GM12878 (cell line): ENCODE results near the gene ENDOV. TPM values are rescaled to one million over a fixed set of nuclear protein-coding genes. Genes with fewer than 3 reads are reported as not detected.

Experiments used
- ATAC-seq: fragments of 200-7000 bp; cut with Tn5 transposase; 3 replicates; pipeline ENCODE4 v1.9.1; 2020; ENCODE audit warnings: mild to moderate bottlenecking, moderate library complexity
- BruUV-seq: library from RNA; stranded (reverse); fragments of 400-500 nt; replicated peaks from 2 replicates; lab custom pipeline; 2021; lab: Mats Ljungman, UMichigan
- CTCF ChIA-PET: fragments of 300-600 bp; sonication (Branson Sonifier 250); formaldehyde crosslinking; extraction: SDS; loops from one replicate; lab custom pipeline; 2021; ENCODE audit warnings: inconsistent platforms; lab: Yijun Ruan, JAX
- POLR2A ChIA-PET: fragments of 350-600 bp; formaldehyde crosslinking; extraction: SDS; loops from one replicate; lab custom pipeline; 2021; ENCODE audit warnings: inconsistent platforms; lab: Charles Lee
- RAD21 ChIA-PET: fragments of 300-600 bp; sonication (Branson Sonifier 250); formaldehyde crosslinking; loops from one replicate; lab custom pipeline; 2023; ENCODE audit warnings: antibody characterized with exemption; ENCODE audit not compliant: unreplicated experiment; lab: Charles Lee
- SMC1A ChIA-PET: fragments of 300-600 bp; sonication (Branson Sonifier 250); formaldehyde crosslinking; loops from one replicate; lab custom pipeline; 2023; ENCODE audit not compliant: unreplicated experiment, uncharacterized antibody; lab: Charles Lee
- DNase-seq: peaks from one replicate; pipeline ENCODE4 v3.0.0-alpha.2; 2011; ENCODE audit warnings: low read depth, low spot score
- FAIRE-seq: peaks from 3 replicates; lab custom pipeline; 2011; peaks lifted over from hg19 to GRCh38; lab: Jason Lieb, UNC
- H2AFZ ChIP-seq: 2 replicates; pipeline ENCODE4 v1.6.0; 2011; ENCODE audit warnings: low read depth, low read length, control low read depth; ENCODE audit not compliant: control insufficient read depth
- H3K27ac ChIP-seq: 2 replicates; pipeline ENCODE4 v1.5.1; 2011; ENCODE audit warnings: control low read depth; ENCODE audit not compliant: control insufficient read depth, insufficient read depth
- H3K27me3 ChIP-seq, 2 experiments: replicated peaks in 1 of 2; 2 replicates each; pipeline versions ENCODE4 v1.6.0 to v1.6.1; 2011; ENCODE audit warnings: low read length in 1 of 2; ENCODE audit not compliant: control insufficient read depth in 2 of 2, insufficient read depth in 2 of 2
- H3K36me3 ChIP-seq, 2 experiments: 2 replicates each; pipeline ENCODE4 v1.5.1; 2011; ENCODE audit warnings: low read length in 1 of 2; ENCODE audit not compliant: control insufficient read depth in 2 of 2, insufficient read depth in 2 of 2
- H3K4me1 ChIP-seq: 2 replicates; pipeline ENCODE4 v1.6.1; 2011; ENCODE audit warnings: mild to moderate bottlenecking, low read length, moderate library complexity, mixed read lengths; ENCODE audit not compliant: control insufficient read depth, insufficient read depth
- H3K4me2 ChIP-seq: 2 replicates; pipeline ENCODE4 v1.6.0; 2011; ENCODE audit warnings: control low read depth; ENCODE audit not compliant: control insufficient read depth, insufficient read depth
- H3K4me3 ChIP-seq: fragments of 200-600 bp; sonication (generic); 2 replicates; pipeline ENCODE4 v1.5.1; 2016
- H3K79me2 ChIP-seq: 2 replicates; pipeline ENCODE4 v1.6.0; 2011; ENCODE audit warnings: low read length; ENCODE audit not compliant: control insufficient read depth, insufficient read depth
- H3K9ac ChIP-seq: 2 replicates; pipeline ENCODE4 v1.8.0; 2011; ENCODE audit warnings: low read length, control low read depth, mixed read lengths; ENCODE audit not compliant: control insufficient read depth, insufficient read depth
- H3K9me3 ChIP-seq: replicated peaks from 3 replicates; pipeline ENCODE4 v1.5.1; 2011; ENCODE audit warnings: mild to moderate bottlenecking, low read length; ENCODE audit not compliant: control insufficient read depth, insufficient read depth
- H4K20me1 ChIP-seq: 2 replicates; pipeline ENCODE4 v1.6.0; 2011; ENCODE audit not compliant: control insufficient read depth, insufficient read depth
- BRCA1 ChIP-seq: IDR thresholded peaks from 2 replicates; pipeline ENCODE4 v1.6.1; 2011; ENCODE audit warnings: low read depth, low read length, improper control_type of control experiment
- CEBPZ ChIP-seq: fragments of 150-350 bp; IDR thresholded peaks from 2 replicates; pipeline ENCODE4 v1.6.1; 2016; ENCODE audit warnings: low read depth, low read length
- CHD1 ChIP-seq: IDR thresholded peaks from 2 replicates; pipeline ENCODE4 v1.6.1; 2012; ENCODE audit warnings: low read depth, low read length, improper control_type of control experiment
- EGR1 ChIP-seq, 2 experiments: IDR thresholded peaks; 1 replicate in 1 of 2; 2 replicates in 1 of 2; pipeline ENCODE4 v1.6.1; 2011 to 2012; ENCODE audit warnings: low read depth in 2 of 2, low read length in 2 of 2, borderline replicate concordance in 1 of 2, mild to moderate bottlenecking in 1 of 2, moderate library complexity in 1 of 2
- GABPA ChIP-seq: IDR thresholded peaks from 2 replicates; pipeline ENCODE4 v1.6.1; 2014; ENCODE audit warnings: antibody characterized with exemption, low read depth, mild to moderate bottlenecking, inconsistent platforms
- MYC ChIP-seq: IDR thresholded peaks from 2 replicates; pipeline ENCODE4 v1.6.1; 2011; ENCODE audit warnings: mild to moderate bottlenecking, low read length, moderate library complexity, inconsistent platforms; ENCODE audit not compliant: insufficient read depth, insufficient replicate concordance, insufficient read length, severe bottlenecking
- POLR2AphosphoS2 ChIP-seq: IDR thresholded peaks from 2 replicates; pipeline ENCODE4 v1.6.1; 2011; ENCODE audit warnings: low read depth, mild to moderate bottlenecking, low read length, improper control_type of control experiment, moderate library complexity
- POU2F2 ChIP-seq: IDR thresholded peaks from 3 replicates; pipeline ENCODE4 v1.6.1; 2011; ENCODE audit warnings: low read depth, mild to moderate bottlenecking, low read length, borderline replicate concordance
- RFX5 ChIP-seq: IDR thresholded peaks from 2 replicates; pipeline ENCODE4 v1.6.1; 2011; ENCODE audit warnings: low read depth, low read length, improper control_type of control experiment
- RUNX3 ChIP-seq: IDR thresholded peaks from 2 replicates; pipeline ENCODE4 v1.6.1; 2012; ENCODE audit warnings: low read length, inconsistent platforms
- SMAD1 ChIP-seq: fragments of 450-650 bp; IDR thresholded peaks from 2 replicates; pipeline ENCODE4 v1.6.1; 2018; ENCODE audit warnings: mild to moderate bottlenecking, low read depth; ENCODE audit not compliant: partially characterized antibody
- TCF3 ChIP-seq: IDR thresholded peaks from 2 replicates; pipeline ENCODE4 v1.6.1; 2012; ENCODE audit warnings: low read depth, mild to moderate bottlenecking, low read length, borderline replicate concordance; ENCODE audit not compliant: insufficient read depth
- YBX1 ChIP-seq: fragments of 450-650 bp; IDR thresholded peaks from 2 replicates; pipeline ENCODE4 v1.6.1; 2016; ENCODE audit warnings: antibody characterized with exemption
- ZBTB33 ChIP-seq: fragments of 450-650 bp; IDR thresholded peaks from 2 replicates; pipeline ENCODE4 v1.6.1; 2017; ENCODE audit warnings: mild to moderate bottlenecking
- WGBS: methylation state at CpG from one replicate; pipeline ENCODE4 v1.1.6; 2016; ENCODE audit warnings: low lambda C conversion rate; ENCODE audit not compliant: insufficient replicate concordance, insufficient coverage; ENCODE audit errors: missing lambda C conversion rate; 5-methylcytosine and 5-hydroxymethylcytosine counted together
- in situ Hi-C: fragments of 300-500 bp; cut with MboI; formaldehyde crosslinking; loops from 9 replicates; pipeline ENCODE4 v1.14.3; 2018; ENCODE audit warnings: mixed read lengths
- intact Hi-C: fragments of 100-400 bp; cut with micrococcal nuclease; formaldehyde crosslinking; loops from one replicate; pipeline ENCODE4 v1.14.2; 2022; ENCODE audit not compliant: unreplicated experiment
- polyA plus RNA-seq, 11 experiments: library from polyadenylated mRNA; depleted of rRNA in 4 of 11; unstranded in 6 of 11; stranded (reverse) in 5 of 11; fragments of >200 nt; fragmentation: Nextera tagmentation in 4 of 11; fragmentation: Illumina TruSeq in 1 of 11; extraction: Ambion mirVana in 4 of 11; extraction: Trizol in 1 of 11; gene quantifications; 1 replicate in 1 of 11; 2 replicates in 10 of 11; pipeline versions ENCODE4 v1.2.1 to v1.2.3, GENCODE V29; 2011 to 2016; ENCODE audit warnings: inconsistent platforms in 2 of 11, missing spikeins in 2 of 11, low read depth in 1 of 11
- total RNA-seq, 4 experiments: library from RNA; depleted of rRNA in 3 of 4; stranded (reverse); fragments of >200 nt in 3 of 4; fragmentation: Illumina TruSeq in 1 of 4; extraction: Trizol in 1 of 4; gene quantifications; 2 replicates each; pipeline versions ENCODE4 v1.2.1 to v1.2.3, GENCODE V29; 2013 to 2021

The ENDOV gene
- total and polyA plus RNA-seq, 10 of the 15 experiments (the other 5 are each of a cell fraction or from before 2014, with no cell fraction given), result 0.63 to 11.9 (median 8.1) TPM

GRCh38 chr17:80374732-80375585, 40.0 kb upstream of the ENDOV start:
- WGBS, result 92% methylated on average over 14 of the region's 14 CpGs
- H4K20me1 ChIP-seq, result no peaks in the 10 kb centered on the region
- CTCF ChIA-PET, result no interaction called here

More at GRCh38 chr17:80374732-80375585, 40.0 kb upstream of the ENDOV start:
- ChIA-PET RAD21 (no interaction called here), SMC1A (no interaction called here), POLR2A (no interaction called here)
- Histone ChIP-seq H3K9ac (no peak overlapping the region), H3K9me3 (no peaks in the 10 kb centered on the region), H3K4me1 (no peaks in the 10 kb centered on the region), H3K27me3 (no peaks in the 10 kb centered on the region), H3K27ac (no peak overlapping the region), H3K79me2 (no peaks in the 10 kb centered on the region), H2AFZ (no peak overlapping the region), H3K36me3 (peaks cover 33 to 49% of the 10 kb centered on the region in 2 experiments), H3K4me3 (no peak overlapping the region), H3K4me2 (no peak overlapping the region)
- BruUV-seq, result no TSS peak
- in situ Hi-C loops (no loop called here), intact Hi-C loops (no loop called here)
- ATAC-seq (no peak), DNase-seq (no peak), FAIRE-seq (no peak)
- TF ChIP-seq CEBPZ, result no peak
- TF ChIP-seq SMAD1, result no peak
- TF ChIP-seq RFX5, result no peak
- no peak for TF ChIP-seq ZBTB33
- TF ChIP-seq MYC, result no peak
- TF ChIP-seq BRCA1, result no peak
- TF ChIP-seq RUNX3, result no peak
- no peak for TF ChIP-seq TCF3
- TF ChIP-seq YBX1, result no peak
- no peak for TF ChIP-seq CHD1
- TF ChIP-seq POU2F2, result no peak
- TF ChIP-seq GABPA, result no peak
- TF ChIP-seq EGR1 (IDR thresholded peaks at IDR 0.05; ENCODE audit: borderline replicate concordance in 1 of 2, low read depth in 2 of 2, low read length in 2 of 2), result no peak
- no peak for TF ChIP-seq POLR2AphosphoS2
